Embryonic facial prominence (tissue), 1 donor: ENCODE data around the gene LRP3.
"Not testable (repeated sequence)": the region's sequence is repeated elsewhere in the genome, so short reads cannot be mapped to it uniquely, and the experiment has no call there.

Source experiments
- DNase-seq: peaks from one replicate; pipeline ENCODE4 v3.0.0-alpha.2; 2016; ENCODE audit errors: extremely low spot score

The LRP3 gene

GRCh38 chr19:33217881-33218280 is 23.8 kb downstream of the LRP3 start:
- no peak for DNase-seq

DNA sequence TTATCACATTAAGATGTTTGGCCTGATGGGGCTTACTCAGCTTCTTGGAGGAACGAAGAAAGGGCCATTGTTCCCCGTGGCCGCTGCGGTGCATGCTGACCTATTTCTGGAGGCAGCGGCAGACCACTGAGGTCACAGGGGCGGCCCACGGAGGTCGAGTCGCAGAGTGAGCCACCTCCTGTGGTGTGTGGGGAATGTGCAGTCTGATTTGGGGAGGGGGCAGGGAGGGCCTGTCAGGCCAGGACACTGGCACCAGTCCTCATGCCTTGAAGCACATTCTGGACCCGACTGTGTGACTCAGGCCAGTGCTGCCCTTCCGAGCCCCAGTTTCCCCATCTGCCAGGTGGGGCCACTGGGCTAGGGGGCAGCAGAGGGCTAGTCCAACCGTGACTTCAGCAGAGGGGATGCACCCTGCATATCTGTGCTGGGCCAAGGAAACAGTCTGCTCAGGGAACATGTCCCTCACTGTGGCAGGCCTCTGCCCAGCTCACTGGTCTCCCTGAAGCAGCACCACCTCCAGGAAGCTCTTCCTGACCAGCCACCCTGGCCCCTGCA is 25.2 kb downstream of the LRP3 start:
- DNase-seq = no peak

GRCh38 chr19:33220115-33220514 is 26.0 kb downstream of the LRP3 start:
- no peak for DNase-seq

DNA sequence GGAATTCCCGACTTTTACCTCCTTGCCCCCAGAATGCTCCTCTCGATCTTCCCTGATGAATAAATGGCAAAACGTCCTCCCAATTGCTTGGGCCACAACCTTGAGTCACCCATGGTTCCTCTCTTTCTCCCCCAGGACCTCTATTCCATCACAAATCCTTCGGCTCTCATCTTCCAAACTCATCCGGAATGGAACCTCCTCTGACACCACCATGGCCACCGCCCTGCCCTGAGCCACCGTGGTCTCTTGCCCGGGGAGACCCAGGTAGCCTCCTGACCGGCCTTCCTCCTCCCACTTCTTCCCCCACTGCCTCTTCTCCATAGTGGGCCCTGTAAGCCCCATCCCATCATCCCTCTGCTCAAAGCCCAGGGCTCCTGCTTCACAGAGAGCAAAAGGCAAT is 26.6 kb downstream of the LRP3 start:
- no peak for DNase-seq

DNA sequence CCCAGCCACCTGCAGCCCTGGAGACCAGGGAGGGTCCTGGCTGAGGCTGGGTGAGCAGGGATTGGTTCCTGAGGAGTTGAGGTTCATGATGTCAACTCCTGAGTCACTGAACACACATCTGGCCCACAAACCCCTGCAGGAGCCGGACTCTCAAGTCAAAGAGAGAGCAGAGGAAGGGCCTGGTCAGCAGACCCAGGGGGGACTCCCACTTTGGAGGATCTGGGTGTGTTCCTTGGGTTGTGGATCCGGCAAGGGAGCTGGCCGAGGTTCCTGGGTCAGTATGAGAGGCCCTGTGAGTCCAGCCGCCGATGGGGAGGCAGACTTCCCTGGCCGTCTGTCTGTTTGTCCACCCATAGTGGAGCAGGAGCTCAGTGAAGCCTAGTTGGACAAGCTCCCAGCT is 27.5 kb downstream of the LRP3 start:
- DNase-seq = no peak

DNA sequence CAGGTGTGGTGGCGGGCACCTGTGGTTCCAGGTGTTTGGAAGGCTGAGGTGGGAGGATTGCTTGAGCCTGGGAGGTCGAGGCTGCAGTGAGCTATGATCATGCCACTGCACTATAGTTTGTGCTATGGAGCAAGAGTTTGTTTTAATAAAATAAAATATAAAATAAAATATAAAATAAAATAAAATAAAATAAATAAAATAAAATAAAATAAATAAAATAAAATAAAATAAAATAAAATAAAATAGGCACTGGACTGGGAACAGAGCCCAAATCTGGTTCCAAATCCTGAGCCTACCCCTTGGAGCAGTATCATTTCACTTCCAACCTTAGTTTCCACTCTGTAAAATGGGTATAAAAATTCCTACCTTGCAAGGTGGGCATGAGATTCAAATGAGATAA is 28.1 kb downstream of the LRP3 start:
- DNase-seq = not testable (repeated sequence)

- no peak for DNase-seq
Observed at GRCh38 chr19:33224694-33225457, 30.7 kb downstream of the LRP3 start.

GRCh38 chr19:33225458-33225926 is 31.4 kb downstream of the LRP3 start, which contains the start of gene SLC7A10:
Gene SLC7A10, minus strand, starts transcription at chr19:33225850. Its CDS starts 147 bp downstream, at chr19:33225703.
- DNase-seq = no peak

- DNase-seq = no peak
Observed at GRCh38 chr19:33226550-33227241, 32.6 kb downstream of the LRP3 start.

- no peak for DNase-seq
Observed at GRCh38 chr19:33227242-33227650, 33.1 kb downstream of the LRP3 start.

DNA sequence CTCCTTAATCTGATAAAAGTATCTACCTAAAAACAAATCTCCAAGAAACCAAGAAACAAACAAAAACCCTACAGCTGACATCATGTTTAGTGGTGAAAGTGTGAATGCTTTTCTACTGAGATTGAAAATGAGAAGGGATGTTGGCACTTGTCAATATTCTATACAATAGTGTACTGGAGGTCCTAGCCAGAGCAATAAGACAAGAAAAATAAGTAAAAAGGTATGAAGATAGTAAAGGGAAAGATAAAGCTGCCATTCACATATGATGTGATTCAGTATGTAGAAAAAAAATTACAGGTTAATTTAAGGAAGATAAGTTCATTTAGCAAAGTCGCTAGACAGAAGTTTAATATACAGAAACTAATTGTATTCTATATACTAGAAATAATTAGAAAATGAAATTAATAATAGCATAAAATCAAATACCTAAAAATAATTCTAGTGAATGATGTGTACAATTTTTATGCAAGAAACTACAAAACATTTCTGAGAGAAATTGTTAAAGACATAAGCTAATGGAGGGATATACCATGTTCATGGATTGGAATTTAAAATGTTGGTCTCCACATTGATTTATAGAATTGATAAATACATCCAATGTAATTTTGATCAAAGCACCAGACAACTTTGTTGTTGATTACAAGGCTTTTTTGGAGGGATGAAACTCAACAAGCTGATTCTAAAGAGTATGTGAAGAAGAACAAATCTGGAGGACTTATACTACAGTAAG is 33.9 kb downstream of the LRP3 start:
- no peak for DNase-seq

DNA sequence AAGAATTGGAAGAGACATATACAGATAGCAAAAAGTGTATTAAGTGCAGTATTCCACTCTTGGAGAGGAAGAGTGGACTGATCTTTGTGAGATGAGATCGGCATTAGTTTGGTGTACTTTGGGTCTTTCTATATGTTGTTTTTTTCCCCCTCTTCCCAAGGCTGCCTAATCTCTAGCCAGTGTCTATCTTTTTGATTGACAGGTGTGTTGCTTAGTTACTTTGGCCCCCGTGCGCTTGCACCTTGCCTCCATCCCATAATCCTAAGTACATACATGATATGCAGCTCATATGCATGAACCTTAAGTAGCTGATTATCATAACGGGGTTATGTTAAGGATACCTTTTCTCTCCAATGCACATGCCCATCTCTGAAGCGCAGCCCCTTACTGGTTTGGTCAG is 35.8 kb downstream of the LRP3 start:
- no peak for DNase-seq

DNA sequence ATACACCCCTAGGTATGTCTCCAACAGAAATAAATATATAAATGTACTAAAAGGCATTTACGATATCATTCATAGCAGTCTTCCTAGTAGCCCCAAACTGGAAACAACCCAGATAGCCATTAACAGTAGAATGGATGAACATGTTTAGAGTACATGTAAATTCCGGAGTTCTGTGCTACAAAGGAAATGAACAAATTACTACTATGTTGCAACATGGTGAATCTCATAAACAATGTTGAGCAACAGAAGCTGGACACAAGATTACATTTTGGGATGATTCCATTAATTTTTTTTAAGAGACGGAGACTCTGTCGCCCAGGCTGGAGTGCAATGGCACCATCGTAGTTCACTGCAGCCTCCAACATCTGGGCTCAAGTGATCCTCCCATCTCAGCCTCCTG is 37.4 kb downstream of the LRP3 start:
- no peak for DNase-seq

- no peak for DNase-seq
Observed at GRCh38 chr19:33232656-33233055, 38.5 kb downstream of the LRP3 start.

- no peak for DNase-seq
Observed at GRCh38 chr19:33233056-33233873, 39.1 kb downstream of the LRP3 start.

DNA sequence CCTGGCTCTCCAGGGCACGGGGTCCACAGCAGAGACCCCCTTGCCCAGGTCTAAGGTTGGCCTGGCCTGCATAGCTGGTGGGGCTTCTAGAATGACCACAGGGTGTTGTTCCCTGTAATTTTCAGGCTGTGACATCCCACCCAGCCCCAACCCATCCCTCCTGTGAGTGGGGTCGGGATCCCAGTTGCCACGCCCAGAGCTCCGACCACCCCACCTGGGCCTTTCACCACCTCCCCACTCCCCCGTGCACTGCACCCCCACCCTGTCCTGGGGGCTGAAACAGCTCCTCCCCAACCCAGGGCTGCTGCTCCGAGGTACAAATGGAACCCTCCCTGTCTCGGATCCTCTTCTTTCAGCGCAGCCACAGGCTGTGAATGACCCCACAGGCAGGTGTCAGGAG is 40.0 kb downstream of the LRP3 start:
- no peak for DNase-seq

DNA sequence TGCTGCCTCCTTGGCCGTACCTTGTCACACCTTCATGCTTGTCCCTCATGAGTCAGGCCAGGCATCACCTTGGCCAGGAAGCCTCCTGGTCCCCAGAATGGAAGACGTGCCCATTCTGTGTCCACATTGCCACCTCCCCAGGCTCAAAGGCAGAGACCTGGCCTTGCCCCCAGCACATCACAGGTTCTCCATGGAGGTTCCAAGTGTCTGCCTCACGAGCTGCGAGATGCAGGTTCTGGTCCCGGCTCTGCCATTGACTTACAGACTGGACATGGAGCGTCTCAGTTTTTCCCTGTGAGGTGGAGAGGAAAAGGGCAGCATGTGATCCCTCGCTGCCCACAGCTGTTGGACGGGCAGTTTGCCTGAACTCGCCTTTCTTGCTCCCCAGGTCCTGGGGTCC is 40.6 kb downstream of the LRP3 start:
- DNase-seq = no peak

- no peak for DNase-seq
Observed at GRCh38 chr19:33235269-33235995, 41.3 kb downstream of the LRP3 start.

DNA sequence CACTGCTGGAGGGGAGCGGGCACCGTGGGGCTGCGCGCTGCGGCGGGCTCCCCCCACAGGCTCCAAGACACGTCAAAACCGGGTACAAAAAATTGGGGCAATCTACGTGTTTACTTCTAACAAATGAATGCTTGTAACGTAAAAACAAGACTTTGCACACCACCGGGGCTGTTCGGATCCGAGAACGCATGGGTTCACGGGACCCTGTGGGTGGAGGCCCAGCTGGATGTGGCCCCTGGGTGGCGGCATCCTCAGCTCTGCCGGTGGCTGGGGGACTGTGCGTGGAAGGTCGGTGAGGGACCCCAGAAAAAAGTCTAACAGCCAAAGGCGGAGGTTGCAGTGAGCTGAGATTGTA is 41.8 kb downstream of the LRP3 start:
- no peak for DNase-seq

DNA sequence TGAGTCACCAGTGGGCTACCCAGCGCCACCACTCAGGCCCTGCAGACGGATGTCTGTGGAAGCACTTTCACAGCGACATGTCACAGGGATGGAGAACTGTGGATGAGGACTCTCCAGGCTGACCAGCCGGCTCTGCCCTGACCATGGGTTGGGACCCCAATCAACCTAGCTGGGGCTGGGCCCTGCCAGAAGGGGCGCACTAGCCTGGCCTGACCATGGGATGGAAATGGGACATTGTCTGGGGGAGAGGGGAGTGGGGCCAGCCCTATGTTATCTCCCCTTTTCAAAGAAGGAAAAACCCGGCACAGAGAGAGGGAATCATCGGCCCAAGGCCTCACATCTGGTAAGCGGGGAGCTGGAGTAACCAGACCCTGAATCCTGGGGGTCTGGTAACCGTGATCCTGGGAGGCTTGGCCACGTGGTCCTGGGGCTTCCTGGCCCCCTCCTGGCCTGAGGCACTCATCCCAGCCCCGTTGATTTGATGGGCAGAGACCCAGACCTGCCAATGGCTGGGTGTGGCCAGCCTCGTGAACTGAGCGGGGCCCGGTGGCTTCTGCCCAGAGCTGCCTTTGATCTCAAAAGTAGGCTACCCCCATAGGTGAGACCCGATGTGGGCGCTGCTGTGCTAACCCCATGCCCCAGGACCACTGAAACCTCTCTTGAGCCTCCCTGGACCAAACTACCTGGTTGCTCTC is 42.7 kb downstream of the LRP3 start:
- DNase-seq = no peak
